Heart right ventricle (tissue), 16 donors: ENCODE measurements around the gene DHPS. TPM values are rescaled to one million over a fixed set of nuclear protein-coding genes. Genes with fewer than 3 reads are reported as not detected.

Experiments used
- ATAC-seq, 8 donors: fragments of 200-7000 bp; cut with Tn5 transposase; one replicate each; pipeline ENCODE4 v1.9.1; 2020; ENCODE audit warnings: mild to moderate bottlenecking in 8 of 8, moderate library complexity in 8 of 8, moderate number of reproducible peaks in 1 of 8
- DNase-seq, 2 donors: peaks; one replicate each; pipeline ENCODE4 v3.0.0-alpha.2; 2020
- H3K27ac ChIP-seq, 10 donors: fragments of 200-600 bp; sonication (generic) in 2 of 10; one replicate each; pipeline versions ENCODE4 v1.5.0 to v1.8.0; 2020 to 2022; ENCODE audit warnings: mild to moderate bottlenecking in 3 of 10
- H3K27me3 ChIP-seq, 7 donors: fragments of 200-600 bp; one replicate each; pipeline ENCODE4 v1.8.0; 2021 to 2022; ENCODE audit warnings: mild to moderate bottlenecking in 2 of 7
- H3K36me3 ChIP-seq, 9 donors: fragments of 200-600 bp; sonication (generic) in 1 of 9; one replicate each; pipeline versions ENCODE4 v1.5.0 to v1.8.0; 2020 to 2022; ENCODE audit warnings: mild to moderate bottlenecking in 2 of 9
- H3K4me1 ChIP-seq, 9 donors: fragments of 200-600 bp; sonication (generic) in 1 of 9; one replicate each; pipeline versions ENCODE4 v1.5.0 to v1.8.0; 2020 to 2022; ENCODE audit warnings: mild to moderate bottlenecking in 4 of 9
- H3K4me3 ChIP-seq, 10 donors: fragments of 200-600 bp; sonication (generic) in 2 of 10; one replicate each; pipeline versions ENCODE4 v1.5.0 to v1.8.0; 2020 to 2022; ENCODE audit warnings: mild to moderate bottlenecking in 7 of 10, moderate library complexity in 2 of 10
- H3K9me3 ChIP-seq, 11 donors: fragments of 200-600 bp in 10 of 11; sonication (generic) in 2 of 11; one replicate each; pipeline versions ENCODE4 v1.5.0 to v1.8.0; 2013 to 2022; ENCODE audit warnings: mild to moderate bottlenecking in 2 of 11, control low read depth in 1 of 11, moderate library complexity in 1 of 11
- CTCF ChIP-seq, 9 donors: fragments of 200-600 bp; sonication (generic) in 2 of 9; IDR thresholded peaks; one replicate each; pipeline versions ENCODE4 v1.5.0 to v1.8.0; 2021 to 2022; ENCODE audit warnings: antibody characterized with exemption in 9 of 9, mild to moderate bottlenecking in 5 of 9, moderate library complexity in 1 of 9
- WGBS, 2 donors: extraction: QIAGEN DNeasy Blood & Tissue Kit; methylation state at CpG; one replicate each; pipeline ENCODE4 v1.1.7; 2013; ENCODE audit warnings: inconsistent platforms in 1 of 2; 5-methylcytosine and 5-hydroxymethylcytosine counted together
- intact Hi-C, 10 donors: fragments of 100-400 bp; cut with DNase I; formaldehyde crosslinking; loops; one replicate each; pipeline versions ENCODE4 v1.11.1 to v1.14.2; 2022
- polyA plus RNA-seq, 2 donors: library from polyadenylated mRNA; stranded (reverse); fragments of 200-250 nt; gene quantifications; one replicate each; pipeline ENCODE4 v1.2.3, GENCODE V29; 2013
- total RNA-seq, 10 donors: library from RNA; stranded (reverse); fragmentation: NEBNext Ultra II Directional in 3 of 10; extraction: Animal tissue kit (Norgen Biotek cat#: 25700) in 3 of 10; gene quantifications; one replicate each; pipeline versions ENCODE4 v1.2.1 to v1.2.4, GENCODE V29; 2021 to 2023
- donor health status: Arrhythmogenic right ventricular cardiomyopathy.
- donor health status: ischemic (EF 13 %, LVEDD 7.1; RV severe dilation, severe dysfunction).
- donor health status: healthy with polysubstance abuse.
- donor health status: DM: no; HTN: yes; CAD: no.
- donor health status: DM: no; HTN: no; CAD: no.
- donor health status: ischemic (EF 25% LVEDD 6.9; RV normal size, moderate dysfunction).
- donor health status: ischemic (EF 25% LVEDD 5.7; RV mildly dilated, moderate dysfunction).
- donor health status: healthy.
- donor health status: DM: yes; HTN: yes; CAD: no.
- donor health status: Ischemic cardiomyopathy.
- donor health status: ischemic (EF 35%, LVEDD 5.7; RV mildly dilated, moderate dysfunction).
- donor health status: nonischemic (EF 11% LVEDD 7.7; RV severe dilation, severe dysfunction).
- donor health status: DM: yes; HTN: yes; CAD: no.
- donor health status: PGD.
- donor health status: ischemic (EF 29% LVEDD 5.4; RV normal size, mild dysfunction).
- donor health status: nonischemic (EF 23%, LVEDD 6.1; RV moderate dilation, normal function).

The DHPS gene
- total and polyA plus RNA-seq, 12 donors: 43.6 to 82.2 (median 51.3) TPM

- peak overlapping the region in 9 of 10 donors; percentile 91 to 97 (median 95) for H3K27ac ChIP-seq
- intact Hi-C loops: loop anchor here in 3 of 10 donors (2.0 to 5.0 kb wide), 3 partner anchors 13 to 69 kb away; partner anchors contain the start of genes DHPS (in 1 of the 3), GET3 (in 1 of the 3) and JUNB (in 1 of the 3)
- TF ChIP-seq CTCF (IDR thresholded peaks at IDR 0.05): no peak
- no peaks in the 10 kb centered on the region for H3K9me3 ChIP-seq
- peaks cover 7 to 50% (median 34%) of the 10 kb centered on the region in 9 donors for H3K4me1 ChIP-seq
- peak overlapping the region; percentile 40 to 83 (median 70) for H3K4me3 ChIP-seq
- ATAC-seq (no peak), DNase-seq (no peak)
- peaks cover 0 to 22% (median 7%) of the 10 kb centered on the region in 9 donors for H3K36me3 ChIP-seq
- 3 to 4% methylated on average over 7 of the region's 7 CpGs for WGBS, 2 donors
- H3K27me3 ChIP-seq: no peaks in the 10 kb centered on the region
Measured at GRCh38 chr19:12723381-12723640, 41.6 kb upstream of the DHPS start.

- peak overlapping the region; percentile 58 to 83 (median 70) for H3K4me3 ChIP-seq
- H3K4me1 ChIP-seq: peaks cover 7 to 50% (median 34%) of the 10 kb centered on the region in 9 donors
- no peaks in the 10 kb centered on the region for H3K27me3 ChIP-seq
- peak overlapping the region; percentile 89 to 97 (median 94) for H3K27ac ChIP-seq
- DNase-seq: peak; percentile 93 to 99
- no peaks in the 10 kb centered on the region for H3K9me3 ChIP-seq
- 0 to 1% methylated on average over 32 of the region's 32 CpGs for WGBS, 2 donors
- intact Hi-C loops: loop anchor here in 4 of 10 donors (1.0 to 5.0 kb wide), 4 partner anchors 12 to 70 kb away; partner anchors contain the start of genes DHPS (in 1 of the 4), GET3 (in 1 of the 4), JUNB (in 1 of the 4) and TRIR (in 1 of the 4)
- ATAC-seq: peak; percentile 87 to 97 (median 94)
- H3K36me3 ChIP-seq: peaks cover 0 to 22% (median 8%) of the 10 kb centered on the region in 9 donors
- TF ChIP-seq CTCF (IDR thresholded peaks at IDR 0.05): no peak
Measured at GRCh38 chr19:12722566-12723380, 41.1 kb upstream of the DHPS start.

- Histone ChIP-seq H3K27me3 (no peaks in the 10 kb centered on the region), H3K4me3 (peak overlapping the region; percentile 58 to 83 (median 70)), H3K27ac (peak overlapping the region; percentile 89 to 97 (median 94)), H3K36me3 (peaks cover 0 to 26% (median 8%) of the 10 kb centered on the region in 9 donors), H3K9me3 (no peaks in the 10 kb centered on the region), H3K4me1 (peaks cover 7 to 50% (median 34%) of the 10 kb centered on the region in 9 donors)
- no peak for TF ChIP-seq CTCF (IDR thresholded peaks at IDR 0.05)
- intact Hi-C loops: loop anchor here in 4 of 10 donors (1.0 to 5.0 kb wide), 4 partner anchors 12 to 70 kb away; partner anchors contain the start of genes DHPS (in 1 of the 4), GET3 (in 1 of the 4), JUNB (in 1 of the 4) and TRIR (in 1 of the 4)
- WGBS, 2 donors: 1% methylated on average over 64 to 65 of the region's 65 CpGs
- ATAC-seq (peak; percentile 36 to 72 (median 54)), DNase-seq (peak; percentile 62 to 68)
Measured at GRCh38 chr19:12721656-12722565, 40.2 kb upstream of the DHPS start.
